RPMI7951 (cell line): Measurements from ENCODE around the gene STIM1. TPM values are rescaled to one million over a fixed set of nuclear protein-coding genes. Genes with fewer than 3 reads are reported as not detected.

Experiments
- DNase-seq: peaks from one replicate; pipeline ENCODE4 v3.0.0-alpha.2; 2012; ENCODE audit warnings: low read depth
- total RNA-seq: library from RNA; depleted of rRNA; stranded (reverse); fragments of >200 nt; shearing (Covaris generic); gene quantifications from 2 replicates; pipeline ENCODE4 v1.2.3, GENCODE V29; 2014

Gene STIM1
- total RNA-seq, 1 experiment from 2014 or later, result 13.8 TPM

DNA sequence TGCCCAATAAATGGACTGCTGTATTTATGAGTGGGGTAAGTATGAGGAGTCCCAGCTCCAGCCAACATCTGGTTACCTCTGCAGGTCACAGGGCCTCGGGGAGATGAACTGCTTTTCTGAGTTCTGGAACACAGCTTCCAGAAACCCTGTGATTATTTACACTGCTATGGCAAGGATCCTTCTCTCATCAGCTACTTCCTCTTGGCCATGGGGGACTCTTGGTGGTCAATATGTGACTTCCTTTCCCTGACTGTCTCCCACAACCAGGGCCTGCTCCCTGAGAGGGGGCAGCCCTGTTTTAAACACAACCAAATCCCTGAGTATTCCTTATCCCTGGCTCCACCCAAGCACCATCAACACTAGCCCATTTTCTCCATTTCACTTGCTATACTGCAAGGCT lies 24.7 kb upstream of the STIM1 start:
- DNase-seq, result no peak

DNA sequence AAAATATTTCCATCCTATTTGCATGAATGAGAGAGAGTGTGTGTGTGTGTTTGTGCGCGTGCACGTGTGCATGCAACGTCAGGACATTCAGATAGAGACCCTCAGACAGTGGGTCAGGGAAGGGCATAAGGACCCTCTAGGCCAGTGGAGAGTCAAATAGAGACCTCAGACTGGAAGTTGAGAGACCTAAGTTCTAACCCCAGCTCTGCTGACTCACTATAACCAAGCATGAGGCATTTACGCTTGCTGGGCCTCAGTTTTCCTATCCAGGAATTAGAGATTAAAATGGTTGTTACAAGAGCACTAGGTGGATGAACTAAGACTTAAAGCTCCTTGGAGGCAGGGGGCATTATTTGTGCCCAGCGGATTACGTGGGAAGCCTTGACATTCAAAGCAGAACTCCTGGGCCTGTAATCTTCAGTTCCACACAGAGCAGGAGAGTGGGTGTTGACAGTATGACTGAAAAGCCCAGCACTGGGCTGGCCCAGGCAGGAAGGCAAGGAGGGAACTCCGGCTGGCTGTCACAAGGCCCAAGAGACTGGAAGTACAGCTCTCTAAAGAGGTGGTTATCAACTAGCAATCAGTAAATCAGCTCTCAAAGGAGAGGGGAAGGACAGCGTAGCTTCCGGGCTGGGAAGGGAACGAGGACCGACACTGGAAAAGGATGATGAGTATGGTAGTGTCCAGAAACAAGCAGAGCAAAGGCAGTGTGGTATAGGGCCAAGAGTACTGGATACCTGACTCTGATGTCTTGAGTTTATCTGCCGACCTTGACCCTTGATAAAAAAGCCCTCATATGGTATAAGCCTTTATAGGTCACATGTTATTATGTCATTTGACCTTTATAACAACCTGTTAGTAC lies 23.9 kb upstream of the STIM1 start:
- DNase-seq, result no peak

DNA sequence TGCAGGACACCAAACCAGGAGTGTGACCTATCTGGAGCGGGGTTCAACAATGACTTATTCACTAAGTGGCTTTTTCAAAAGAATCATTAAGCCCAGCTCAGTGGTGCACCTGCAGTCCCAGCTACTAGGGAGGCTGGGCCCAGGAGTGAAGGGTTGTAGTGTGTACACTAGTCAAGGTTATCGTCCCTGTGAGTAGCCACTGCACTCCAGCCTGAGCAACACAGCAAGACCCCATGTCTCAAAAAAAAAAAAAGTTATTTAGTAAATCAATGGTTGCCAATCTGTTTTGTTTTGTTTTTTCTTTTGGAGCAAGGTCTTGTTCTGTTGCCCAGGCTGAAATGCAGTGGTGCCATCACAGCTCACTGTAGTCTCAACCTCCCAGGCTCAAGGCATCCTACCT lies 22.6 kb upstream of the STIM1 start:
- no peak for DNase-seq

DNA sequence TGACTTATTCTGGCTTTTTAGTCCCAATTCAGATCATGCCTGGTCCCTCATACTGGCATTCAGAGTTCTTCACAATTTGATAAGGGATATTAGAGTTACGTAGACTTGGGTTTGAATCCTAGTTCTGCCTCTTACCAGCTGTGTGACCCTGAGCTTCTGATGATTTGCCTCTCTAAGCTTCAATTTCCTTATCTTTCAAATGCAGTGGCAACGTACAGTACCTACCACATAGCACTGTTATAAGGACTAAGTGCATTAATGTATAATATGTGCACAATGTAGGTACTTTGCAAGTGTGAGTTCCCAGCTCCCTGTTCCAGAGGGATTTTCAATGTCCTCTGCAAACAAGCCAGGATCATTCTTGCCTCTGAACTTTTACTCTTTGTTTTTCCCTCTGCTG lies 22.0 kb upstream of the STIM1 start:
- DNase-seq, result no peak

DNA sequence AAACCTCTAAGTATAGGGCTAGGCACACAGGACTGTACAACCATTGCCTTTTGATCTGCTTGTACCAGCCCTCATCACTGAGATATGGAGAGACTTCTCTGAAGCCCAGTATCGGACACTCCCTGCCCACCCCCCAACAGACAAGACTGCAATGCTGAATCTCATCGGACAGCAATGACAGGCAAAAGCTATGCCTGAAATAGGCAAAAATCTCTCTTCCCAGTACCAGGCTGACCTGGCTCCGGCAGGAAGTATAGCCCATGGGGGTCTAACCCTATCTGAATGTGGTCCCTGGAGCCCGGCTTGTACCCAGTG lies 21.2 kb upstream of the STIM1 start:
- DNase-seq, result no peak

DNA sequence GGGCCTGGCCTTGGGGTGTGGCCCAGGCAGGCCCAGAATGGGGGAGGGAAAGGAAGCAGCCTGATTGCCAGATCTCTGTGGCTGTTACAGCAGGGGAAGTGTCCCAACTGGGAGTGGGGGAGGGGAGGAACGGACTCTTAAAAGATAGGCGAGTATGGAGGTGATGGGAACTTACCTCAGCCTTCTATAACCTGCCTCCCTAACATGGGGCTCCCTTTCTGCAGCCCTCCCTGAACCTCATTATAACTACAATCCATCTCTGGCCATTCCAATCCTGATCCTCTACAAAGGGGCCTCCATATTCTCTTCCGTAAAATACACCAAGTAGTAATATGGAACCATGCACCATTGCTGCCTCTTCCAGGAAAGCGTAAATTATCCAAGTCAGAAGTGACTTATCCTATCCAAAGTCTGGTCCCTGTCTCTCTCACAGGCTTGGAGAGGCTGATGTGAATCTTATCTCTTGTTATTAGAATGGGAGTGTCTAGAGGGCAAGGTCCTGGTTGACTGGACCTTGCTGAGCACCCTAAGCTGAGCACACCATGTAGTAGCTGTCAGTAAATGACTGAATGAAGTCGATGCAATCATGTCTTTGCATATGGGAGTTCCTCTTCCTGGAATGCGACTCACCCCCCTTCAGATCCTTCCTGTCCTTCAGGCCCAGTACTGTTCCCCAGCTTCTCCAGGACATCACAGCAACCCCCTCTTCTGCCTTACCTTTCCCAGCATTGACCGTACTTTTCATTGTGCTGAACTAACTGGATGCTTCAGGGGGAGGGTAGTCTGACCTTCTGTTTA lies 20.6 kb upstream of the STIM1 start:
- DNase-seq, result no peak

DNA sequence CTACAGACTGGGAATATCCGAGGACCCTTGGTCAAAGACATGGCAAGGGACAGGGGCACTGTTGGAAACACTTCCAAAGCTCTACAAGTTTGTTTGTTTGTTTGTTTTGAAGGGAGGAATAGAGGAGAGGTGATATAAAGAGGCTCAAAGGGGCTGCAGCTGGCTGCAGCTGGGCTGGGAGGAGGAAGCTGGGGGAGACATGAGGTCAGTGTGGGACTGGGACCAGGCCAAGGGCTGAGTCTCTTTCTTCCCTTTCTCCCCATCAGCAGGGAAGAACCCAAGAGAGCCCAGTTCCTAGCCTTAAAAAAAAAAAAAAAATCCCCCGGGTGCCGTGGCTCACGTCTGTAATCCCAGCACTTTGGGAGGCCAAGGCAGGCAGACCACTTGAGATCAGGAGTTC lies 19.7 kb upstream of the STIM1 start:
- no peak for DNase-seq

DNA sequence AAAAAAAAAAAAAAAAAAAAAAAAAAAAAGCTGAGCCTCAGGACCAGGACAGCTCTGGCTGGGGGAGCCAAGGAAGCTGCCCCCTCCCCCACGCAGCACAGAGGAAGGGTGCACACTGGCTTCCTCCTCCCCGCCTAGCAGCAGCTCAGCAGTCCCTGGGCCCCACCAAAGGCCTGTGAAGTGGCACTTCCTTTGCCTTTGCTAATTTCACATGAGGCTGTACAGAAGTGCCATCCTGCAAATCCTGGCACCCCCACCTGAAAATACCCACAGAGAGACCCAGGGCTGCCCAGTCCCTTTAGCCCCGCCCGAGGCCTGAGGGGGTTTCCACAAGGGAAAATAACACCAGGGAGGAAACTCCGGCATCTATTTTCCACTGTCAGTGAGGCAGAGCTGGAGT lies 18.6 kb upstream of the STIM1 start:
- DNase-seq, result no peak

DNA sequence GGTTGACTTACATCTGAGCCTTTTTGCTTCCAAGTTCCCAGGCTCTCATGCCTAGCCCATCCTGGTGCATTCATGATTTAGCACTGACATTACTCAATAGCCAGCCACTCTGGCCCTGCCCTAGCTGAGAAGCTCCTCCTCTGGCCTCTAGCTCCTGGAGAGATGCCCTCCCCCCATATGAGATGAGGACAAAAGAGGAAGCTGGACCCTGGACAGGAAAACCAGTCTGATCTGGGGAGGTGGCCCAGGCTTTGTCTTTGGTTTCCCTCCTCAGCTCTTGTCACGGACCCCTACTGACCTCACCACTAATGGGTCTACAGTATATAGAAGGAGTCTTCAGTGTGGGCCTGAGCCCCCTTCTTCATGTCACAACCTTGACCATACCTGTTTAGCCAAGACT lies 17.7 kb upstream of the STIM1 start:
- DNase-seq, result no peak

DNA sequence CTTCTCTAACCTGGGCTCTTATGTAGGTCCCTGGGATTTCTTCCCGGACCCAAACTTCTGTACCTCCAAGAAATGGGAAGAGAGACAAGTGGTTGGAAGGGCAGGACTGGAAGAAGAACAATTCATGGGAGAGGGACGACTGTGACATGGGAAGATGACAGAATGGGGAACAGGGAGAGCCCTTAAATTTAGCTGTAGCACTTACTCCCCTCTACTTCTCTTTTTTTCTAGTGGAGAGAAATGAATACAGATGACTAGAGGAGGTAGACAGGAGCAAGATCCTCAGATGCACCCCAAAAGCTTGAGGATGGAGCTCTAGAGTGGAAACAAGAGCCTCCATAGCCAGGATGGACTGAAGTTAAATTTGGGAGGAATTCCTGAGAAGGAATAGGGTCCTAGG lies 17.0 kb upstream of the STIM1 start:
- no peak for DNase-seq

DNA sequence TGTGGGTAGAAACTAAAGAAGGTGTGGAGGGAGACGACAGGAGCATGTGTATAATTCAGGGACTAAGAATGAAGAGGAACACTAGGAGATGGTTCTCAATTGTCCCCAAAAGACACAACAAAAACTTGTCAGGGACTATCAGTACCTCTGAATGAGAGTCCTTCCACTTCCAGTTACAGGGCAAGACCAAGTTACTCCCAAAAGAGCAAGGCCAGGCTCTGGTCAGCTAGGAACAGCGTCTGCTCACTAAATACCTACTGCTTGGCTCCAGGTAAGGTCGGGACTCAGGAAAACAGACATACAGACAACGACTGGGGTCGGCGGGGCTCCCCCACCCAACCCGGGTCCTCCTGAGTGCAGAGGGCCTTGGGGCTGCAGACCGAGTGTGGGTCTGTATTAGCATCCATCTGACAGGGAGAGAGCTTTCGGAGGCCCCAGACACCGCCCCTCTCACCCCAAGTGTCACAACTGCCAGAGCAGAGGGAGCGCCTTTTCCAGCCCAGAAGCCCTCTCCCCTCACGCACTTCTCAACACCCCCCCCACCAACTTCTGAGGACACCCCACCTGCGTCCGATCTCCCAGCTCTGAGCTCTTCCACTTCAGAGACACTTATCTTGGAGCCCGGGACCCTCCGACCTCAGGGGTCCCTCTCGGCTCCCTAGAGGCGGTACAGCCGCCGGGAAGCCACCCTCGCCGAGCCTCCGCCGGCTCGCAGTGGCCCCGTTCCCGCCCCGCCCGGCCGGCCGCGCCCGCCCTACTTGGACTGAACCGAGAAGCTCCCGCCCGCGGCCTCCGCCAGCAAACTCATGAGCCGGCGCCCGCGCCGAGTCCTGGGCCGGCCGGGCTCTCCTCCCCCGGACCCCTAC lies 15.2 kb upstream of the STIM1 start:
- DNase-seq, result no peak

DNA sequence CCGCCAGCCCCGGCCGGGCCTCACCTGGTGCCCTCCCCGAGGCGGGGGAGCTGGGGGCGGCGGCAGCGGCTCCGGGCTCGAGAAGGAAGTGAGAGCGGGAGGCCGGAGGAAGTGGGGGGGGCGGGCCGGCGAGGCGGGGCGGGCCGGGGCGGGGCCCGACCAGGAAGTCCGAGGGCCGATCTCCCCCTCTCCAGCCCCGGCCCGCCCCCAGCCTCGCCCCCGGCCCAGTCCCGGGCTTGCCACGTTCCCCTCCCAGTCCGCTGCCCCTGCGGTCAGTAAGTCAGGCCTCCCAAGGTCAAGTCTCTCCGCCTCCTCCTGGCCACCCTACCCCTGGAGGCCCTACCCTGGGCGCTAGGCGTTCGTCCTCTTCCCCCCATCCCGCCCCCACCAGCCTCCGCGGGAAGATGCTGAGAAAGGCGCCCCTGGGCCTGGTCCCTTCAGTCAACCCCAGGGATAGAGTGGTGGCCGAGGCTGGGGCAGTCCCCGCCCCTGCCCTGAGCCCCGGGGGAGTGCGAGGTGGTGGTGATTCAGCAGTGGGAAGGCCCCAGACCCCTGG lies 14.5 kb upstream of the STIM1 start, which contains the start of gene RHOG:
RHOG (minus strand) TSS at position 90 of the 556 bp plus-strand sequence. CDS start 12,821 bp downstream, outside the sequence.
- DNase-seq, result peak; percentile 86

DNA sequence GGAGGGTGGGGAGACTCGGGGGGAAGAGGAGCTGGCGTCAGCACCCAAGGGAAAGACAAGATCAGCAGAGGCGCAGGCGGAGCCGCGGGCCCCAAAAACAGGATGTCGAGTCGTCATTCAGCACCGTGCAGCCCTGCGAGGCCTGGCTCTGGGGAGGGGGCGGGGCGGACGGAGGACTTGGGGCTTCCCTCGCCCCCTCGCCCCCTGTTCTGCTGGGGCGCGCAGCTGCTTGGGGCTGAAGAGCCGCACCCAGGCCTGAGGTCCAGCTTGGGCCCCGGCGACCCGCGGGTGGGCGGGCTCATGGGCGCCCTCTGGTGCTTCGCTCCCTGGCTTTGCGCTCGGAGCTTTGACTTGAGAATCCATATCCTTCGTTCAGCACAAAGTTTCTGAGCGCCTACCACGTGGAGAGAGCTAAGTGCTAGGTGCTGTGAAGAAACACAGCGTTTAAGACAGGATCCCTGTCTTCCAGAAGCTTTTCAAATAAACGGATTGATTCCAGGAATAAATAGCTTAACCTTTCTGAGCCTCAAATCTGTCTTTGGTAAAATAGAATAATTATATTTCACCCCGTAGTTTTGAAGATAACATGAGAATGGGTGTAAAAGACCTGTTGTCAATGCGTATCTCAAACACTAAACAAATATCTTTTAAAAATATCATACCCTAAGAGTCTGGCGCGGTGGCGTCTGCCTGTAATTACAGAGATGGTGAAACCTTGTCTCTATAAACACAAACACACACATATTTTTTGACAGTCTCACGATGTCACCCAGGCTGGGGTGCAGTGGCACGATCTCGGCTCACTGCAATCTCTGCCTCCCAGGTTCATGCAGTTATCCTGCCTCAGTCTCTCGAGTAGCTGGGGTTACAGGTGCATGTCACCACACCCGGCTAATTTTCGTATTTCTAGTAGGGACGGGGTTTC lies 13.8 kb upstream of the STIM1 start:
- peak; percentile 79 for DNase-seq

DNA sequence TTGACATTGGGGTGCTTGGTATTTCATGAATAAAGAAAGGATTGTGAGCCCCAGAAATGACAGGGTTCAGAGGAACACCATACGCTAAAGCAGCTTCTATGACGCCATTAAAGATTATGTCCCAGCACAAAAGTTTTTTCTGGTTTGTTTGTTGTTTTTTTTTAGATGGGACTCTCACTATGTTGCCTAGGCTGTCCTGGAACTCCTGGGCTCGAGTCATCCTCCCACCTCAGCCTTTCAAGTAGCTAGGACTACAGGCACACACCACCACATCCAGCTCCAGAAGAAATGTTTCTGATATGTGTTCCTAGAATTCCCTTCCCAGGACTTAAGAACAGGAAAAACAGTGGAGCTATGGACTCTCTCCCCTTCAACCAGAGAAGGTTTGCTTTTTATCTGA lies 12.1 kb upstream of the STIM1 start:
- DNase-seq, result no peak

DNA sequence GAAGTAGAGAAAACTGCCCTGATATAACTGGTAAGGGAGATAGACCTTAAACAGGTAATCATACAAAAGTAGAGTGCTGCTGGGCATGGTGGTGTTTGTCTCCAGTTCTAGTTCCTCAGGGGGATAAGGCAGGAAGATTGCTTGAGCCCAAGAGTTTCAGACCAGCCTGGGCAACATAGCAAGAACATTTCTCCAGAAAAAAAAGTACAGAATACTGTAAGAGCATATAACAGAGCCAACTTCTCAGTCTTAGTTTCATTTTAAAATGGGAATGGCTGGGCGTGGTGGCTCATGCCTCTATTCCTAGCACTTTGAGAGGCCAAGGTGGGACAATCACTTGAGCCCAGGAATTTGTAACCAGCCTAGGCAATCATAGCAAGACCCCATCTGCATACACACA lies 10.2 kb upstream of the STIM1 start:
- DNase-seq, result no peak

DNA sequence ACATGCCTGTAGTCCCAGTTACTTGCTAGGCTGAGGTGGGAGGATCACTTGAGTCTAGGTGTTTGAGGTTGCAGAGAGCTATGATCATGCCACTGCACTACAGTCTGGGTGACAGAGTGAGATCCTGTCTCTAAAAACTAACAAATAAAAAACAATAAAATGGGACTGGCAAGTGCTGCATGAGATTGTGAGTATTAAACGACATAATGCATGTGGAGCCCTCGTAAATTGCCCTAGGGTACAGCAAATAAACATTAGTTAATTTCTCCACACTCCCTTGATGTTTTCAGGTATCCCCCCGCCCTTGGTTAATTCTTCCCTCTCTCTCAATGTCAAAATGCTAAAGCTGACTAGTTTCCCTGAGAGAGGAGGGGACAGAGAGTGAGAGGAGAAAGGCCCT lies 9.8 kb upstream of the STIM1 start:
- no peak for DNase-seq

DNA sequence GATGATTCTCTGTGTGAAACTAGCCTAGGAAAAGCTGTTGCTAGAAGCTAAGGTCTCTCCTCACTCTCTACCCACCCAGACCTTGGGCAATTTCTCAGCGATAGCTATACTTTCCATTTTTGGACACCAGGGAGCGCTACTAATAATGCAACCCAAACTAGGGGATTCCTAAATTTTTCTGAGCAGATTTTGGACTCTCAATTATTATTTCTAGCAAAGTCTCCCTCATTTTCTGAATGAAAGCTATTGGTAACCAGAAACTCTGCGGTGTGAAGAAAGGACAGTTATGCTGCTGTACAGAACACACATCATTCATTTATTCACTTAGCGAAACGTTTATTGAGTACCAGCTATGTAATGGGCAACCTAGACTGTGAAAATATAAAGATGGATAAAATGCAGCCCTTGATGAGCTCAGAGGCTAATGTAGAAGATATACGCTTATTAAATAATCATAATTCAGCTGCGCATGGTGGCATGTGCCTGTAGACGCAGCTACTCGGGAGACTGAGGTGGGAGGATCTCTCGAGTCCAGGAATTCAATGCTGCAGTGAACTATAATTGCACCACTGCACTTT lies 6.1 kb upstream of the STIM1 start:
- DNase-seq, result peak; percentile 47

DNA sequence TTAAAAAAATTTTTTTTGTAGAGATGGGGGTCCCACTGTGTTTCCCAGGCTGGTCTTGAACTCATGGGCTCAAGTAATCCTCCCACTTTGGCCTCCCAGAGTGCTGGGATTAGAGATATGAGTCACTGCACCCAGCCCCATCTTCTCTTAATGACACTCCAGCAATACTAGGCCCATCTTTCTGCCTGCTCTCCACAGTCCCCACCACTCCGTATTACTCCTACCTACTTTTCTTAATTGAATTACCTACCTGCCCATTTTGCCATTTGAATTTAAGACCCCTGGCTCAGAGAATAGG lies 2.0 kb upstream of the STIM1 start:
- no peak for DNase-seq

DNA sequence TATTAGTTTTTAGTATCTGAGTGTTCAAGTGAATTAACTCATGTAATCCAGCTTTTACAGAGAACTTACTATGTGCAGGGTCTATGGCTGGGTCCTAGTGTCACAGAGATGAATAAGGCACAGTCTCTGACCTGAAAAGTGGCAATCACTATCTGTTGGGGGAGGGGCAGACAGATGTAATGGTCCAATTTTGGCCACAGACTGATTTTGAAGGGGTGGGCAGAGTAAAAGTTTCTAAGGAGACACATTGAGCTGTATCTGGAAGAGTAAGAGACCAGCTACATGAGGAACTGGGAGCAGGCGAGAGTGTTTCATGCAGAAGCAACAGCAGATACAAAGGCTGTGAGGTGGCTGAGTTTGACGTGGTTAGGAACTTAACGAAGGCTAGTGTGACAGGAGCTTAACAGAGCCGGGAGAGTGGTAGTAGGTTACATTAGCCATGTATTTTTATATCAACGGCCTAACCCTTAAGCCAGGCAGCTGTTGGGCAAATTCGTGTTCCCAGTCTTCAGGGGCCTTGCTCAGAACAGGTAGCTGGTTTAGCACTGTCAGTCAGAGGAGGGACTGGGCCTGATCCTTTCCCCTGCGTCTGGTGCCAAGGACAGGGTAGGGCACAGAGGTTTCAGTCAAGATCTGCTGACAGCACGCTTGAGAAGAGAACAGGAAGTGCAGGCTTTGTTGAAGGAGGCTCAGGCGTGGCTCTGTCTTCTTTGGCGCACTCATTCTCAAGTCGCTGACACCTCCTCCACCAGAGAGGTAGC lies 1.4 kb upstream of the STIM1 start:
- DNase-seq, result no peak

DNA sequence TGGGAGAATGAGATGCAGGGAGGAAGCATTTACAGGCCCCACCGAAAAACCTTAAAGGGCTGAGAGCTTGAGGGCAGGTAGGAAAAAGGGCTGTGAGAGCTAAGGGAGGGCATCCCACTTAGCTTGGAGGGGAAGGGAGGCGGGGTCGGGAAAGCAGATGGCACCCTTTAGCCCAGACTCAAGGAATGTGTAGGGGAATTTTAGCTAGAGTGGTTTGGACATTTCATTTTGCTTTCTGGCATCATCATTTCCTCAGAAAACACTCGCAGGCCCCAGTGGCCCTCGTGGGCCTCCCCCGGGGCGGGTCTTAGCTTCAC lies 846 bp upstream of the STIM1 start:
- no peak for DNase-seq
